ENCODE results near the gene SCNN1B. TPM values are rescaled to one million over a fixed set of nuclear protein-coding genes. Genes with fewer than 3 reads are reported as not detected.

SCNN1B gene
- polyA plus RNA-seq, 3 donors: 2.2 to 9.4 (median 8.9) TPM

DNA sequence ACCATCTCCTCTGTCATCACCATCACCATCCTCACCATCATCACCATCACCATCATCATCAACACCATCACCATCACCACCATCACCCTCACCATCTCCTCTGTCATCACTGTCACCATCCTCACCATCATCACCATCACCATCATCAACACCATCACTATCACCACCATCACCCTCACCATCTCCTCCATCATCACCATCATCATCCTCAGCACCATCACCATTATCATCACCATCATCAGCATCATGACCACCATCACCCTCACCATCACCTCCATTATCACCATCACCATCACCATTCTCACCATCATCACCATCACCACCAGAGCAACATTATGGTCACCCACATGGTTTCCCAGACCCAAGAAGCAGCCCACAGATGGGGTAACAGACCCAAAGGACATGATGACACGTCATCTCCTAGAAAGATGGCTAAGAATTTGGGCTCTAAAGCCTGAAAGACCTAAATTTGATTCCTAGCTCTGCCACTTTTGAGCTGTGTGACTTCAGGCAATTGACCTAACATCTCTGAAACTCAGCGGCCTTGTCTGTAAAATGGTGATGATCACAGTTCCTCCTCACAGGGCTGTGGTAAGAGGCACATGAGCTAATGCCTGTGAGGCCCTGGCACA is 14.6 kb downstream of the SCNN1B start:
- WGBS, 3 donors: 76 to 85% (median 82%) methylated on average over 2 of the region's 2 CpGs
- H3K27ac ChIP-seq (ENCODE audit: low read depth, low read length): no peak overlapping the region

DNA sequence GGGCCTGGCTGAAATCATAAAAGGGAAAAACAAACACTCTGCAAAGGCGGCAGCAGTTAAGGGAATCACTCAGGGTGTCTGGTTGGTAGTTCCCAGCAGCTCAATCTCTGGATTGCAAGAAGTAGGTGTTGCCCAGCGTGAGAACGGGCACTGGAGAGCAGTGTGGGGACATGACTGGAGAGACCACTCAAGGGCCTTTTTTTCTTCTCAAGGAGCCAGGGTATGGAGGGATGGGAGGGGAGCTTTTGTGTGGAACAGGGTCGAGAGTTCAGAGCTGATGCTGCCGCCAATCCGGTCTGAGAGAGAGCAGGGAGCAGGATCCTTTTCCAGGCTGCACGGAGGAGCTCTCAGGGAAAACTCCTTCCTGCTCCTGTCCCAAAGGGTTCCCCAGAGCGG is 15.2 kb downstream of the SCNN1B start:
- no peak overlapping the region for H3K27ac ChIP-seq (ENCODE audit: low read depth, low read length)
- 37 to 63% (median 55%) methylated on average over 8 of the region's 8 CpGs for WGBS, 3 donors

DNA sequence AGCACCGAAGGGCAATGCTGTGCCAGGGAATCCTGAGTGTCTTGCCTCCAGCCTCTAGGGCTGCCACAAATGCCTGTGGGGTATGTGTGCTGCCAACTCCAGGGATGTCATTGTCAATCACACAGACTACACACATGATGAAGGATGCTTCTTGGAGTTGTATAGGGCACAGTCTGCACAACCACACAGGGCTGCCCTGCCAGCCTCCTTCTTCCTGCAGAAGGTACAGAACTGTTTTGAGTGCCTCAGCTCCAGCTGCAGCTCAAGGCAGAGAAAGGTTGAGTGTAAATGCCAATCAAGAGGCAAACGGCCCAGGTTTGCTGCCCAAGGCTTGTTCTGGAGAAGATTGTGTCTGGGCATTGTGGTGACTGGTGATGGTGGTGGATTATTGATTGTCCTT is 15.6 kb downstream of the SCNN1B start:
- H3K27ac ChIP-seq (ENCODE audit: low read depth, low read length): no peak overlapping the region
- 62 to 69% (median 63%) methylated on average over 2 of the region's 2 CpGs for WGBS, 3 donors

DNA sequence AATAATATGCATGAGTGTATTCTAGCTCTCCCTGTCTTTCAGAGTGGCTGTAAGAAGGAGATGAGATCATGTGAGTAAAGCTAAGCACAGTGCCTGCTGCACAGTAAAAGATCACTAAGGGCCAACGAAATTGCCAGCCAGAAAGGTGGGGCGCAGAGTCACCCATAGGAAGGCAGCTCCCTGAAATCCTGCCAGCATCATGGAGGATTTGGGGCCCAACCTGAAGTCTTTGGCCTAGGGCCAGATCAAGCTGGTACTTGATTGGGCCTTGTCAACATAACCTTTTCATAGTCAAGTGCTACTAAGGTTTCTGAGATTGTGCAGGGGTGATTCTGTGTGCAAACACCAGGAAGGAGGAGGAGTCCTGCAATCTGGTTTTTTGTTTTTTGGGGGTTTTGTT is 16.5 kb downstream of the SCNN1B start:
- no peak overlapping the region for H3K27ac ChIP-seq (ENCODE audit: low read depth, low read length)

DNA sequence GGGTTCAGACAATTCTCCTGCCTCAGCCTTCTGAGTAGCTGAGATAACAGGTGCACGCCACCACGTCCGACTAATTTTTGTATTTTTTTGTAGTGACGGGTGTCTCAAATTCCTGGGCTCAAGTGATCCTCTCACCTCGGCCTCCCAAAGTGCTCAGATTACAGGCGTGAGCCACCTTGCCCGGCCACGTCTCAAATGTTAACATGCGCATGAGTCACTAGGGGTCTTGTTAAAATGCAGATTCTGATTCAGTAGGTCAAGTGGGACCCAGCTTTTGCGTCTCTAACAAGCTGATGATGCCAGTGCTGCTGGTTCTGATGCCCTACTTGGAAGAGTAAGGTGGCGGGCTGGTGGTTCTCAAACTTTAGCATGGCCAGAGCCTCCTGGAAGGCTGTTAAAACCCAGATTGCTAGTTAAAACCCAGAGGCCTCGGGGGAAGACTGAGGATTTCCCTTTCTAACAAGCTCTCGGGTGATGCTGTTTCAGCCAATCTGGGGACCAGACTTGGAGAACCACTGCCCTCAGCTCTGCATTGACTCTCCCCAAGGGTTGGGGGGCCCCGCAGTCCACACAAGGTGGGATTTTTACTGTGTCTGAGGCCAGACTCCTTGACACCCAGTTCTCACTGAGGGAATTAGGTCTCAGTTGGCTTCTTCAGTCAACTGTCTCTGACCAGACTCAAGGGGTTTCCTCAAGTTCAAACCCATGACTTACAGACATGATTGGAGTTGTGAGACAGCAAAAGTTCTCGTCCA is 17.9 kb downstream of the SCNN1B start:
- no peak overlapping the region for H3K27ac ChIP-seq (ENCODE audit: low read depth, low read length)
- WGBS, 3 donors: 79 to 87% (median 83%) methylated on average over 15 of the region's 15 CpGs

More for the DNA sequence above, 16.5 kb downstream of the SCNN1B start:
- 85 to 91% (median 89%) methylated on average over 2 of the region's 2 CpGs for WGBS, 3 donors

DNA sequence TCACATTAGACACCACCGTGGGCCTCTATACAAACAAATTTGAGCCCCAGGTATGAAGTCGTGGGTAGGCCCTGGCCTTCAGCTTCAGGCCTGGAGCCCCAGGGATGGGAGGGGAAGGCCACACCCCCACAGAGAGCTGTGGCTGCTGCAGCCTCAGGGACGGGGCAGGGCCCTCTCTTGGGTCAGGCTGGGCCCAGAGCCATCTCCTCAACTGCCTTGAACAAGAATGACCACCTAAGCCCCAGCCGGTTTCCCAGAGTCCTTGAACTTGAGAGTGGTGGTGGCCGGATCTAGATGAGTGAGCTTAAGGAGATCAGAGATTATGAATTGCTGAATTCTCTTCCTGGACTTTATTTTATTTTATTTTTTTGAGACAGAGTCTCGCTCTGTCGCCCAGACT is 18.6 kb downstream of the SCNN1B start:
- H3K27ac ChIP-seq (ENCODE audit: low read depth, low read length): no peak overlapping the region
- WGBS, 3 donors: 73 to 77% (median 75%) methylated on average over 7 of the region's 7 CpGs

DNA sequence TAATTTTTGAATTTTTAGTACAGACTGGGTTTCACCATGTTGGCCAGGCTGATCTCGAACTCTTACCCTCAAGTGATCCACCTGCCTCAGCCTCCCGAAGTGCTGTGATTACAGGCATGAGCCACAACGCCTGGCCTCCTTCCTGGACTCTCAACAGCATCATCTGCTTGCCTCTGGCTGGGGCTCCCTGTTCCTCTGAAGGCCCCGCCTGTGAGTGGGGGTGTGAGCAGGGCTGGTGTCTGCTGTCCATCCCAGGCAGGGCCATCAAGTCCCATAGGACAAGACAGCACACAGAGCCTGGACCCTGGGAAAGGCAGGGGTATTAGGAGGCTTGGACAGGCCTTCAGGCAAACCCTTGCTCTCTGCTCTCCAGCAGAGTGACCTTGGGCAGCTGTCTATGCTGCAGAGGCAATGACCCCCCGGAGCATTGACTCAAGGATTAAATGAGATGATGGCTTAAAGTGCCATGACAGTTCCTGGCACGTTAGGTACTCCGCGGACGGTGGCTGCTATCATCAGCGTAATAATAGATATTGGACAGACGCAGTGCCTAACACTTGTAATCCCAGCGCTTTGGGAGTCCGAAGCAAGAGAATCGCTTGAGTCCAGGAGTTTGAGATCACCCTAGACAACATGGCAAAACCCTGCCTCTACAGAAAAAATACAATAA is 19.2 kb downstream of the SCNN1B start:
- no peak overlapping the region for H3K27ac ChIP-seq (ENCODE audit: low read depth, low read length)
- WGBS, 3 donors: 90 to 92% (median 90%) methylated on average over 14 of the region's 14 CpGs

DNA sequence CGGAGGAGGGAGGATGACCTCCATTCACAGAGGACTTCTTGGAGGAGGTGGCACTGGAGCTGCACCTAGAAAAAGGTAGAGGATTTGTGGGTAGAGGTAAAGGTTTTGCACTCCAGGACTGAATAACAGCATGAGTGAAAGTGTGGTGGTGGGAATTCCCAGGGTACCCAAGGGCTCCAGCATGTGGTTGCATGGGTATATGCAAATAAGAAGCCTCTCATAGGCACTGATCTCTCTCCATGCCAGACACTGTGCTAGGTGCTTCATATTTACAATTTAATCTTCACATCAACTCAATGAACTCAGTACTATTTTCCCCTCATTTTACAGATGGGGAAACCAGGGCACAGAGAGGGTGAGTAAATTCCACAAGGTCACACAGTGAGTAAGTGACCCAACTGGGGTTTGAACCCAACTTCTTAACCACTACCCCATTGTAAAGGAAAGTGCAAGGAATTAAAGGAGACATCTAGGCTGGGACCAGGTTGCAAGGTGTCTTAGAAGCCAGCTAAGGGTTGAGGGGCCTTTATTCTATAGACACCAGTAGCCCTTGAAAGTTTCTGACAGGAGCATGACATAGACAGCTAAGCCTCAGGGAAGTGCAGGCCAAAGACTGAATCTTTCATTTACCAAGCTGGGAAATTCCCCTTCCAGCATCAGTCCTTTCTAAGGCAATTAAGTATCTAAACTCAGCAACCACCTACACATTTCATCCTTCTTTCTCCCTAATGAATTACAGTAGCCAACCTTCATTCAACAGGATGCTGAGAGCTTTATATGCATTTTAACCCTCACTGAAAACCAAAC is 21.3 kb downstream of the SCNN1B start:
- WGBS, 3 donors: 75 to 89% (median 81%) methylated on average over 1 of the region's 1 CpG
- no peak overlapping the region for H3K27ac ChIP-seq (ENCODE audit: low read depth, low read length)

DNA sequence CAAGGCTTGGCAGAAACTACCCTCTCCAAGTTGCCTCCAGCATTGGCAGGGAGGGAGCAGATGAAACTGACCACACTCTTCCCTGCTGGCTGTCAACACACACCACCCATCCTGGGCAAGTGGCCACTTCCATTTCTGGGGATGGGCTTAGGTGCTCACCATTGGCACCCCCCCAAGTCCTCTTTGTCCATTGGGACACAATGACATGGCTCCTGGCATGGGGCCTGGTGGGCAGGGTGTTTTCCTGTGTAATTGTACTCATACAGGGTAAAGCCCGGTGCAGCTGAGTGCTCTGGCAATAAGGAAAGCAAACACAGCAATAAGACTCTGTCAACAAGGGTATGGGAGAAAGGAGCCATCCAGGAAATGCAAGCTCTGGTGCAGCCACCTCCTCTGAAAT is 22.6 kb downstream of the SCNN1B start:
- H3K27ac ChIP-seq (ENCODE audit: low read depth, low read length): no peak overlapping the region
- 21 to 31% (median 24%) methylated on average over 1 of the region's 1 CpG for WGBS, 3 donors

DNA sequence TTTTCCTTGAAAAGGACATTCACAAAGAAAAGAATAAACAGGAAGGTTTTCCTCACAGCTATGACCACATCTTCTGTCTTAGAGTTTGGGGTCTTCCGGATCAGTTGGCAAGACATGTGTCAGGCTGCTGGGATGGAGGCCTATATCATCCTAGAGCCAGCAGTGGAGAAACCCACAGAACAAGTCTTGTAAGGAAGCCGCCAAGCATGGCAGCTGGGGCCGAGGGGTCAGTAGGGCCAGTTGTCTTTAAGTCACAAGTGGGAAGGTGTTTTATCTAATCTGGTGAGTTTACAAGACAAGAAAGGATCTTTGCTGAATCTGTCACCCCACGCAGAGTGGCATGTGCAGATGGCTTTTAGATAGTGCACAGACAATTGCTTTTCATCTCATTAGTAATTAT is 25.7 kb downstream of the SCNN1B start:
- no peak overlapping the region for H3K27ac ChIP-seq (ENCODE audit: low read depth, low read length)
- 79 to 88% (median 85%) methylated on average over 4 of the region's 4 CpGs for WGBS, 3 donors

DNA sequence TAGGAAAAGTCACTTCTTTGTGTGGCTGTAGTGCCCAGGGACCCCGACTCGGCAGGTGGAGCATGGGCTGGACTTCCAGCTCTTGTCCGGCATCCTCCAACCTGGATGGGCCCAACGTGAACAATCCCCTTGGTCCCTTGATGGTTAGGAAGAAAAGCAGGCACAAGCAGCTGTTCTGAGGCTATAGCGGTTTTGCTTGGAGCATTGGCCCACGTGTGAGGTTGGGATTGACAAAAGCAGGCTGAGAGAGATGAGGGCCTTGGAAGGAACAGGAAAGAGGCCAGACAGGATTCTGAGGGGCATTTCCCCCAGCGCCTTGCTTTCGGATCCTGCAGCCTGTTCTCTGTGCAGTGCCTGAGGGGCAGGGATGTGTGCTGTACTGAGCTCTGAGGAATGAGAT is 28.1 kb downstream of the SCNN1B start:
- H3K27ac ChIP-seq (ENCODE audit: low read depth, low read length): no peak overlapping the region
- WGBS, 3 donors: 73 to 79% (median 77%) methylated on average over 8 of the region's 8 CpGs

DNA sequence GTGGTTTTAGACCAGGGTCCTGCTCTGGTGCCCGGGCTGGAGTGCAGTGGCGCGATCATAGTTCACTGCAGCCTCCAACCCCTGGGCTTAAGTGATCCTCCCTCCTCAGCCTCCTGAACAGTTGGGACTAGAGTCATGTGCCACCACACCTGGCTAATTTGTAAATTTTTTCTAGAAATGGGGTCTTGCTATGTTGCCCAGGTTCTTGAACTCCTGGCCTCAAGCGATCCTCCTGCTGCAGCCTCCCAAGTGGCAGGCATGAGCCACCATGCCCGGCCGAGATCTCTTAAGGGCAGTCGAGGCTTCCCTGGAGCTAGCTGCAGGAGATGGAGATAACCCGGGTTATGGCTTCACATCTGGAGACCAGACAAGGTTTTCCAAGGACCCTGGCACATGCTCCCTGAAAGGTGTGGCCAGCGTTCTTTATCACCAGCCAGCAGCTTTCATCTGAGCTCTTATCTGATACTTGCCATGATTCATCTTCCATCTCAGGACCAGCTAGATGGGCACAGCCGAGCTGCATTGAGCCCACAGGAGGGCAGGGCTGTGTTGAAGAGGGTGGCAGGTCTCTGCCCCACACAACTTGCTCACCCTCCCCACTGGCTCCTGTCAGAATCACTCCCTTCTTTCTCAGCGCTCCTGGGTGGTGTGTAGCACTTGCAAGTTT is 28.6 kb downstream of the SCNN1B start:
- WGBS, 3 donors: 77 to 81% (median 79%) methylated on average over 11 of the region's 11 CpGs
- H3K27ac ChIP-seq (ENCODE audit: low read depth, low read length): no peak overlapping the region

DNA sequence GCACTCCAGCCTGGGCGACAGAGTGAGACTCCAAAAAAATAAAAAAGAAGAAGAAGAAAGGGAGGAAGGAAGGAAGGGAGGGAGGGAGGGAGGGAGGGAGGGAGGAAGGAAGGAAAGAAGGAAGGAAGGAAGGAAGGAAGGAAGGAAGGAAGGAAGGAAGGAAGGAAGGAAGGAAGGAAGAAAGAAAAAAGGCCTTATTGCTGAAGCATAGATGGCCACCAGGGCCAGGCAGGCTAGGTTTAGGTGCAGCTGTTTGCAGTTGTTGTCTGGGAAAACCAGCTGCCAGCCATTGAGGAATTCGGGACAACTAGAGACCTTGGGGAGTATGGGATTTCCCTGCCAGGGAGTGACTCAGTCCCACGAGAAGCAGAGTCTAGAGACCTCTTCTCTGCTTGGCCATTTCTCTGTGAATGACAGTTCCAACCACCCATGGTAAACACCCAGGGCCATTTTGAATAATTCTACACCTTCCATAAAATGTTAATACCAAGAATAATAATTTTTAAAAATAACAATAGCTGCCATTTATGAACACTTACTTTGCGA is 31.0 kb downstream of the SCNN1B start:
- no peak overlapping the region for H3K27ac ChIP-seq (ENCODE audit: low read depth, low read length)
- WGBS, 3 donors: 67 to 71% (median 70%) methylated on average over 4 of the region's 4 CpGs

DNA sequence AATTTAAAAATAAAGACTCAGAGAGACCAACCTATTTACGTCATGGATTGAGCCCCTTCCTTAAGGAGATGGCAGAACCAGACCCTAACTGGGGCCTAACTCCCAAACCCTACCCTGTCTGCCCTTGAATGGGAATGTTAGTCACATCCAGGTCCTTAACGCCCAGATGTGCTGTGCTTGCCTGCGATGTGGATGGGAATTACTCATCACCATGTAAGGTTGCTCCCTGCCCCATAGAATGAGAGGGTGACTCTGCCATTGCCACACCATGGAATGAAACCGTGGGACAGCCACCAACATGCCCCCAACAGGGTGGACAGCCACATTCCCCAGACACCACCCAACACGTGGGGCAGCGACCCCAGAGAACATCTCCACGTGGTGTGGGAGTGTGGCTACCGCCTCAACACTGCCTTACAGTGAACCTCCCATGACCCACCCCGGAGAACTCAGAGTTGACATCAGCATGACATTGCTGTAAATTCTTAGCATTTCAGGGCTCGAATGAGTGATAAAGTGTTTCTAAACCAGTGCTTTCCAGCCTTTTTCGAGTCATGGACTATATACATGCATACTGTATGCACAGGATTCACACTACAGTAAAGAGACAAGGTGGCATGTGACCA is 31.8 kb downstream of the SCNN1B start:
- no peak overlapping the region for H3K27ac ChIP-seq (ENCODE audit: low read depth, low read length)
- 86 to 88% (median 87%) methylated on average over 11 of the region's 11 CpGs for WGBS, 3 donors

DNA sequence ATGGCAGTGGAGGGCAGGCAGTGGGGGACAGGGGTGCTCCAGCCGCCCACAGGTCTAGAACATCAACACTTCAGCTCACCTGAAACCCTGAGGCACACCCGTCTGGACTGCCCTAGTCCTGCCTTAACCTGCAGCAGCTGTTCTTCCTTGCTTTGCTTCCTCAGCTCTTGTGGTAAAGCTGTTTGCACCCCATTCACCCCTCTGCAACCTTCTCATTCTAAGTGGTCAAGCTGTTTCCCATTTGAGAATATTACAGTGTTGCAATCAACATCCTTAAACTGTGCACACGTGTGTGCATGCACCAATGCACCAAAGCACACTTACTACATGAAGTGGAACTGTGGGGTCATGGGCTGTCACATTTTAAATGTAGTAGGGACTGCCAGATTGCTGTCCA is 32.4 kb downstream of the SCNN1B start:
- no peak overlapping the region for H3K27ac ChIP-seq (ENCODE audit: low read depth, low read length)
- 63 to 85% (median 67%) methylated on average over 3 of the region's 3 CpGs for WGBS, 3 donors

DNA sequence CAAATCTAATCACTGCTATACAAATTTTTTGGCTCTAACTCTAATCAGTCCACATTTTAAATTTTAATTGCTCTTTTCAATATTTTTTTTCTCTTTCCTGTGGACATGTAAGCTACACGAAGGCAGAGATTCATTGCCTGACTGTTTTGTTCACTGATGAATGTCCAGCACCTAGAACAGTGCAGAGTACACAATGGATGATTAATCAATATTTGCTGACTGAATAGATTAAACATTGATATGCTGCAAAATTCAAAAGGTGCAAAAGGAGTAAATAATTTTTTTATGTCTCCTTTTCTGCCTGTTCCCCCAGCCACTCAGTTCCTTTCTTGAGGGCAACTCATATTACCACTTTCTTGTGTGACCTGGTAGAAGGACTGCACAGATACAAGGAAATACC is 32.8 kb downstream of the SCNN1B start:
- no peak overlapping the region for H3K27ac ChIP-seq (ENCODE audit: low read depth, low read length)
- 25 to 44% (median 44%) methylated on average over 1 of the region's 1 CpG for WGBS, 3 donors

DNA sequence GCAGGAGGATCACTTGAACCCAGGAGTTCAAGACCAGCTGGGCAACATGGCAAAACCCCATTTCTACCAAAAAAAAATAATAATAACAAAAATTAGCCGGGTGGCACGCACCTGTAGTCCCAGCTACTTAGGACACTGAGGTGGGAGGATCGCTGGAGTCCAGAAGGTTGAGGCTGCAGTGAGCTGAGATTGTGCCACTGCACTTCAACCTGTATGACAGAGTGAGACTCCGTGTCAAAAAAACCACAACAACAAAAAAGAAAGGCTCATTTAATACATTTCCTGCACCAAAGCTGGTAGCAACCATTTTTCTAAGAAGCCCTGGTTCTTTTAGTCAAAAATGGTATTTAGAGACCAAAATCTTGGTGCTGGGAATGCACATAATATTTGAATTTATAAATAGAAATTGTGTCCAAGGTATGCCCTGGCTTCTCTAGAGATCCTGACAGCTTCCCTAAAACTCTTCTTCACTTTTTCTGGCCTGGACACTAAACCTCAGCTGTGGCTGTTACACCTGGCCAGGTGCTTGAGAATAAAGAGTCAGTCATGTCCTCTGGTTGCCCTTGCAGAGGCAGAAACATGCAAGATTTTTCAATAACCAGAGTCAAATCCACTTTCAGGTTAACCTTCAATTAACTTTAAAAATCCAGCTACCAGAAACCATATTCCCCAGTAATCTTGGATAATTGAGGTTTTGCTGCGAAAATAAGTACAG is 35.9 kb downstream of the SCNN1B start:
- WGBS, 3 donors: 86 to 94% (median 89%) methylated on average over 5 of the region's 5 CpGs
- H3K27ac ChIP-seq (ENCODE audit: low read depth, low read length): no peak overlapping the region
